NCI-H1436 treated with DMSO at 0.1 percent for 48 hours (cell line): Measurements from ENCODE around the gene RAB3IL1.

Experiments
- DNase-seq: peaks from one replicate; lab custom pipeline; 2025; lab: John Stamatoyannopoulos, UW

Gene RAB3IL1

DNA sequence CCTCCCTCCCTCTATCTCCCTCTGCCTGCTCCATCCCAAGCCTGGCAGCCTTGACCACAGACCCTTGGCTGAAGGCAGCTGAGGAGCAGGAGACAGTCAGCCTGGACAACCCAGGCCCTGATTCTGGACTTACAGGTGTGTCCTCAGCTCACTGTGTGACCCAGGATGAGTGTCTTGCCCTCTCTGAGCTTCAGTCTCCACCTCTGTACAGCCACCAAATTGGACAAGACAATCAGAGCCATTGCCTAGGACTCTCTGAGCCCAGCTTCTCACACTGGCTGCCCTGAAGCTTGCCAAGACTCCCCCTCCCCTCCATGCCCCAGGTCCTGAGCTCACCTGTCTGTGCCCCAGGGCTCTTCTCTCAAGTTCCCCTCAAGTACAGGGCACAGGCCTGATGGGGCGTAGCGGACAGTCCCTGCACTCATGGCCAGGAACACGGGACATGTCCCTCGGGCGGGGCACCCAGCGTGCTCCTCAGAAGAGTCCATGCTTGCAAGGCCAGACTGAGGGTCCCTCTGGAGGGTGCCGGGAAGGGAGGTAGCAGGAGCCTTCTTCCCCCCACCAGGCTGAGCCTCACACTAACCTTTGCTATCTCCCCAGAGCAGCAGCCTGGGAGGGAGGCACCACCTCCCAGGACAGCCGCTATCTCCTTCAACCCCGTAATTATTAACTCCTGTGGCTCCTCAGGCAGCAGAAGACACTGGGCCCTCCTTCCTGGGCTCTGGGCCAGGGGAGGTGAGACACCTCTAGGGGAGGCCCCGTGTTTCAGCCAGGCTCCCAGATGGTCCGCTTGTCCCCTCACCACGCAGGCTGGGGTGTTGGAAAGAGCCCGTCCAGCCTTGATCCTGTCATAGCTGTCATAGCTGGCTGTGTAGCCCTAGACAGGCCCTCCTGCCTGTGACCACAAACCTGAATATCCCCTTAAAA, 2.6 kb upstream of the RAB3IL1 start:
- no peak for DNase-seq

DNA sequence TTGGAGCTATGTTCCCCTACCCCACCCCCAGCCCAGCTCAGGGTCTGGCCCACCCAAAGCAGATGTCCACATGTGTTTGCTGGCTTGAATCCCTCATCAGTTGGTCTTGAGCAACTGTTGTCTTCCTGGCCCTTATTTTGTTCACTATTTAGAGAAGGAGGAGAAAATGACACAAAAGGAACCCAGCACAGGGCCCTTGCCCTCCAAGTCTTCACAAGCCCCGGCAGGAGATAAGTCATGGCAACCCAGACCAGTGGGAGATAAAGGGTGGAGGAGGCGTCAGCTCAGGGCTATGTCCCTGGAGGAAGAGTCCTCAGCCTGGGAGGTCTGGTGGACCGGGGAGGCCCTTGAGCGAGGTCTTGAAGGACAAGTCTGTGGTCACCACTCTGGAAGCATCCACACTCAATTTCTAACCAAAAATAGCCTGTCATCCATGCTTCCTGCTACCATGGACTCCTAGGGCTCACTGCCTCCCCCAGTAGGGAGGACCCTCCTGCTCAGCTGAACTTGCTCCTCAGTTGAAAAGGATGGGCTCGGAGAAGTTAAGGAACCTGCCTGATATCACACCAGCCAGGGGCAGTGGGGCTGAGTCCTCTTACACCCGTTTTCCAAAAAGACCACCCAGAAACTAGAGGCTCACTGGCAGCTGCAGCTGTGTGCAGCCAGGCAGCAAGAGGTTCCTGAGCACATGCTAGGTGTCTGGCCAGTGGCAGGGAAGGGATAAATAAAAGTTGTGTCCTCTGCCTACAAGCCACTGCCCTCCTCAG, 1.8 kb upstream of the RAB3IL1 start:
- no peak for DNase-seq

DNA sequence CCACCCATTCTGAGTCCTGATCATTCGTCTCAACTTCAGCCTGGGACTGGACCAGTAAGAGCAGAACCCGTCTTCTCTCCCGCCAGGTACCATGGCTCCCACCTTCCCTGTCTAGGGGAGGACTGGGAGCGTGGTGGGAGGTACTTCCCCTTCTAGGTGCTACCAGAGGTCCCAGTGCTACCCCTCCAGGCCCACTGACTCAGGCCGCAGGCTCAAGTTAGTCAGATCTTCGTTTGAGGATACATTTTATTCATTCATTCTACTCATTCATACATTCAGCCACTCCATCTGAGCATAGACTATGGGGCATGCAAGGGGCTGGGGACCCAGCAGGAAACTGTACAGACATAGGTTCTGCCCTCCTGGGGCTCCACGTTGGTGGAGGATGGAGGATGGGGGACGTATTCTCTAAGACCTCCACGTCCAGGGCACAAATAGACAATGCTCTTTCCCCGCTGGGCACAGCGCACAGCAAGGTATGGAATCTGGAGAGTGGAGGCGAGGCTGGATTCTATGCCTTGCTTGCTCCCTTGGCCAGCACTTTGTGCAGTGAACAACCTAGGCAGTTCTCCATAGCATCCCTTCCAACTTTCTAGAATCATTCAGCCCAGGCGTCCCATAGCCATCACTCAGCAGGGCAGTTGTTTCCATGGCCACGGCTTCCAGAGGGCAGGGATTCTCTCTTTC, 1.0 kb upstream of the RAB3IL1 start:
- DNase-seq, result no peak

DNA sequence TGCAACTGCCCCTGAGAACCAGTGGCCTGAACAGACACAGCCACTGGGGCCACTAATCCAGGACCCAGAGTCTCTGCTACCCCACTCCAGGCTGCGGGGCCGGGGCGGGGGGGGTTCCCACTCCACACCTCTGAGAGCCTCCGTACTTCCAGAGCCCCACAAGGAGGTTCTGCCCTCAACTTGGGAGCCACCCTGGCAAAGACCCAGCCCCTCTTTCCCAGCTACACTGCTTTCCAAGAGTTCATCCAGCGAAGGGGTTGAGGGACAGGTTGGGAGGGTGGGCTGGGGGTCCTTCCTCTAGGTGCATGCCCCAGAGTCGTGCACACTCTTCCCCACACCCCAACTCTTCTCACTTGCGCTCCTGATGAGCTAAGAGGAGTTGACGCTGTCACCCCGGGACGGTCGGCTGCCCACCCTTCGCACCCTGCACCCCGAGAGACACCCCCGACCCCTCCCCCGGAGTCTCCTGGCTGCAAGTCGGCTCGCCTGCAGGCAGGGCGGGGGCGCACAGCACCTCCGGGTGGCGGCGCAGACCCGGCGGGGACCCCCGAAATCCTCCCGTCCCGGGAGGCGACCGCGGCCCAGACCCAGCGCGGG, 531 bp downstream of the RAB3IL1 start:
- no peak for DNase-seq

DNA sequence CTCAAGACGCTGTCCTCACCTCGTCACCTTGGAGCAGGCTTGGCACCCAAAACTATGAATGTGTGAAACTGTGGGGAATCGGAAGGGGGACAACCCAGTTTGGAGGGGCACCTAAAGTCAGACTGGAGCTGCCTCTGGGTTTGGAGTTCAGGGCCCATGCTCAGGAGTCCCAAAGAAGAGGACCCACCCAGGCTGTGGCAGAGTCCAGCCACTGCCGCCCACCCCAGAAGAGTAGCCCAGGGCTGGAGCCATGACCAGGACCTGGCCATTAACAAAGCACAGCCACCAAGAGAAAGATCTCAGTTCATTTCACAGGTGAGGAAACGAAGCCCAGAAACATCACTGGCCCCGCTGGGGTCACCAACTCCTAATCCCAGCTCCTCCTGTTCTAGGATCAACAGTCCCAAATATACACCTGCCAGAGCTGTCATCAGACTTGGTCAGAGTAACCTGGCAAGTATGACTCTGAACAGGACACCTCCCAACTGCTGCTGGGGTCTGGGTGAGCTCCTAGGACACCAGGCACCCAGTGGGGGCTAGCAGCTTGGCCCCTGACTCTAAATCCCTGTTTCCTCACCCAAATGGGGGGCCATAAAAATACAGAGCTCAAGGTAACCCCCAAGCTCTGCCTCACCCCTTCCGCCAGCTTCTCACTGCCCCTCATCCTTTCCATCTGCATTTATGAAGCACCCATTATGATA, 2.7 kb downstream of the RAB3IL1 start:
- DNase-seq, result no peak

DNA sequence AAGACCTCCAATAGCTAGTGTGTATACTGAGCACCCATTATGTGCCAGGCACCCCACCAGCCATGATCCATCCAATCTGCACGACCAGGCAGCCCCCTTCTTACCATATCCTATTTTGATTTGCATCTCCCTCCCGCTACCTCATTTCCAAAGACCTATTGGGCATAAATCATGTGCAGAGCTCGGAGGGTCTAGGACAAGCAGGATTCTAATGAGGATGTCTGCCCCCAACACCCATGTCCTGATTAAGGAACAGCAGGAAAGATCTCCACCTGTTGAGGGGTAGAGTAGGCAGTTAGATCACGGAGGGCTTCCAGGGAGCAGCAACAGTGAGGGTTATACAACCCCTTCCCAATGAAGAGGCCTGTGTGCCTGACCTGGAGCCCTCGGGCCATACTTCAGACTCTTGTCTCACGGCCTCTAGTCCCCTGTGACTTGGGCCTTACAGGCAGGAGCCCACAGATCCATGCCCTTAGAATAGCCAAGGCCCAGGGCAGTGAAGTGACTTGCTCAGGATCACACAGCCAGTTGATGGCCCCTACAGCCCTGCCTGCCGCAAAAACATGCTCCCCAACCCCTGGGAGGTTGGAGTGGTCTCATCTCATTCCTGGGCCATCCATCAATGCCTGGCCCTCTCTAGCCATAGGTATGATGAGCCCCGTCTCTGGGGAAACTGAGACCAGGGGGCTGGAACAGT, 3.5 kb downstream of the RAB3IL1 start:
- no peak for DNase-seq

DNA sequence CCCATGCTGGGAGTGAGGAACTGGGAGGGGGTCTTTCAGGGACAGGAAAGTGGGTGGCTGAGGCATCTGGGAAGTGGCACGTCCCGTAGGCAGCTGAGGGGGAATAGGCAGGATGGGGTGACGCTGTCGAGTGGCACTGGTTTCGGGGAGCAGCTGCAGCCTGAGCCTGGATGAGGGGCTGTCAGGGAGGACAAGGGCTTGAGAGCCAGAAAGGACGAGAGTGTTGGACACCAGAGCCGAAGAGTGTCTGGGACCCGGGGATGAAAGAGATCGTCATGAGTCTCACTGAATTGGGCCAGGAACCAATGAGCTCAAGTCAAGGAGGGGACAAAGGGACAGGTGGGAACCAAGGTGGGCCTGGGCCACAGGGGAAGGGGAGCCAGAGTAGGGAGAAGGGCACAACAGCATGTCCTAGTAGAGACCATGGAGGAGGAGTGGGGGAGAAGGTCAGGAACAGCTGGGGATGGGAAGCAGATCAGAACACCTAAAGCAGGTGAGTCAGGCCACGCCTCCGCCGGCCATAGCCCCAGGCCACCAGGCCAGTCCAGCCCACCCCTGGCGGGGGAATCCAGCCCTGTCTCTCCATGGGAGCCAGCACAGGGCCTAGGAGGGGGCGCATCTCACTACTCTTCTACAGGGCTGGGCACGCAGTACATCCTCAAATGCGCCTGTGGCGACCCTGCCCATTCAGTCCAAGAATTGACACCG, 4.2 kb downstream of the RAB3IL1 start:
- DNase-seq, result no peak

DNA sequence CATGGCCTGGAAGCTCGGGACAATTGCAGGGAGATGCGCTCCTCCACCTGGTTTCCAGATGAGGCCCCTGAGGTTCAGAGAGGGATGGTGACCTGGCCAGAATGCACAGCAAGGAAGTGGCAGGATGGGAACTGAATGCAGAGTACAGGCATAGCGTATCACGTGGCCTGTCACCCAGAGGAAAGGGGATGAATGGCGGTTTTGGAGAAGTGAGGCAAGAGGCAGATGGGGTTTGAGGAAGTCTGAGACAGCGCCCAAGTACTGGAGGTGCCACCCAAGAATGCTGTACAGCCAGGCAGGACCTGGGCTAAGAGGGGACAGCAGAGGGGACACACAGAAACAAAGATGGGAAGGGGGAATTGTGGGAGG, 4.9 kb downstream of the RAB3IL1 start:
- DNase-seq, result no peak

DNA sequence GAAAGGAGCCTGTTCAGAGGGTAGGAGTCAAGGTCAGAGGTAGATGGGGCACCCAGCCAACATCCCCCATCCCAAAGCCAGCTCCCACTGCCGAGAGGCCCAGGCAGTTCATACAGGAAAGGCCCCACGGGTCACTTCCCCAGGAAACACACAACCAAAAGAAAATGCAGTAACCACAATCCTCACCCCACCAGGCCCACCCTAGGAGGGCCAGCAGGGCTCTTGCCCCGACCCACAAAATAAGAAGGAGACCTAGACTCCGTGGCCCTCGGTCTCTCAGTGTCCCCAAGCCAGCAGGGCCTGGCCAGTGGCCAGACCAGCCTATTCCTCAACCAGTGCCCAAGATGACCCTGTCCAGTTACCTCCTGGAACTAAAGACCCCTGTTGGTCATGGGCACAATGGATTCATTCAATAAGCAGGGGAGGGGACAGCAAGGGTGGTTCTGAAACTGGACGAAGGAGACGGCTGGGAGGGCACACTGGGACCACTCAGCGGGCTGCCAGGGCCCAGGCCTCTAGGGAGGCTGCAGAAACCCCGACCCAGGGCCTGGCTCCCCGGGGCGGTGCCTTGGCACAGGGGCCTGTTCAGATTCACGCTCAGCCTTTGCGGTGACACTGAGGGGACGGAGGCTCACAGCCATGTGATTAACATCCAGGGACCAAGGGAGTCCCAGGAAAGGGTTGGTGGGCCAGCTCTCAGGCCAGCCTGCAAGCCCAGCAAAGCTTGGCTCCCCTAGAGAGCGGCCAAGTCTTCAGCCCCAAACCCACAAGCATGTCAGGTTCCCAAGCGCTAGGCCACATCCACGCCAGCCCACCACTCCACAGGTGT, 5.5 kb downstream of the RAB3IL1 start:
- DNase-seq, result no peak

DNA sequence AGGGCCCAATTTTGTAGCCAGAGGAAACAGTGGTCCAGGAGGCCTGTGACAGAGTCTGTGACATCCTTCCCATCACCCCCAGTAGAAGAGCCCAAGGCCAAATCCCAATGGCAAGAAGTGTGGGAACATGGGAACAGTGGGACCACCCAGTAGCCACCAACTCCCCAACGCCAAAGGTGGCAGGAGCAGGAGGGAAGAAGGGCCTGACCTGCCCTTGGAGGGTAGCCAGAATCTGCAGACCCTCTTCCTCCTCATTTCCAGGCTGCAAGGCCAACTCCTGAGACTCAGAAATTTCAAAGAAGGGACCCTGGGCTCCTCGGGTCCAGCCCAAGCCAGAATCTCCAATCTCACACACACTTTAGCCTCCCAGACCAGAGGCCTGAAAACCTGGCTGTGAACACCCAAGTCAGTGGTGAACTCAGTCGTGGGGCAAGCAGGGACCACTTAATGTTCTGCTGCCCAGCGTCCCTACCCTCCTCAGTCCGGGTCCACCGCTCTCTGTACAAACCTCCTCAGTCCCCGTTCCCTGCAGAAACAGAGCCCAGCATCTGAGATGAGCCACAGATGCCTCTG, 6.2 kb downstream of the RAB3IL1 start:
- no peak for DNase-seq

DNA sequence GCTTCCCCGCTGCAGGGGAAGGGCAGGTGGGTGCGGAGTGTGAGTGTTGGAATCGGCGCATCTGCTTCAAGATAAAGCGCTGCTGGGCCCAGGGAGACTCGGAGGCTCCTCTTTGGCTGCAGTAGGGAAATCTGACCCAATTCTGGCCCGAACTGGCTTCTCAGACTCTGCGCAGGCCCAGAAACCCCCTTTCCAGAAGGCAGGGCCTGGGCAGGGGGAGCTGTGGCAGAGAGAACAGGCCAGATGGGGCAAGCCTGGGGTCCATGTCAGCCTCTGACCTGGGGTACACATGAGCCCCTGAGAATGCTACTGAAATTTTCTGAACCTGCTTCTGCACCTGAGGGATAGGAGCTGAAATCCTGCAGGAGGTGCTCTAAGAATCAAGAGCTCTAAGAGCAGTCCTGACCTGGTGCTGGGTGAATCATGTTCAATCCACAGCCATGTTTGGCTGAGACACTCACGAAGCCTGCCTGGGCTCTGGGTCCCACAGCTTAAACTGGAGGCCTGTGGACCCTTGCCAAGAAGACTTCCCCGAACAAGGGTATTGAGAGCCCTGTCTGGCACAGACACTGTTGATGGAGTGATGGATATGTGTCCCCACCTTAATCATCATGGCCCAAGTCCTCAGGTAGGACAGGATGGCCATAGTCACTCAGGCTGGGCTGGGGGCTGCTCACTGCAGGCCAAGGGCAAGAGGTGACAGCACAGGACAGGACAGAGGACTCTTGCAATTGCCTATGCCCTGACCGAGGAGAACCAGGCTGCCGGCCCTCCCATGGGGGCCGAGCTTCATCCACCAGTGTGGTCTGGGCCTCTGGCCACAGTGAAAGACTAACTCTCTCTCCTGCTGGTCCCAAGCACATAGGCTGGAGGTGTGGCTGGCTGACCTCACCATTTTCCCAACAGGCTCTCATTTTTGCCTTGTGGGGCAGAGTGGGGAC, 6.9 kb downstream of the RAB3IL1 start:
- DNase-seq, result no peak

DNA sequence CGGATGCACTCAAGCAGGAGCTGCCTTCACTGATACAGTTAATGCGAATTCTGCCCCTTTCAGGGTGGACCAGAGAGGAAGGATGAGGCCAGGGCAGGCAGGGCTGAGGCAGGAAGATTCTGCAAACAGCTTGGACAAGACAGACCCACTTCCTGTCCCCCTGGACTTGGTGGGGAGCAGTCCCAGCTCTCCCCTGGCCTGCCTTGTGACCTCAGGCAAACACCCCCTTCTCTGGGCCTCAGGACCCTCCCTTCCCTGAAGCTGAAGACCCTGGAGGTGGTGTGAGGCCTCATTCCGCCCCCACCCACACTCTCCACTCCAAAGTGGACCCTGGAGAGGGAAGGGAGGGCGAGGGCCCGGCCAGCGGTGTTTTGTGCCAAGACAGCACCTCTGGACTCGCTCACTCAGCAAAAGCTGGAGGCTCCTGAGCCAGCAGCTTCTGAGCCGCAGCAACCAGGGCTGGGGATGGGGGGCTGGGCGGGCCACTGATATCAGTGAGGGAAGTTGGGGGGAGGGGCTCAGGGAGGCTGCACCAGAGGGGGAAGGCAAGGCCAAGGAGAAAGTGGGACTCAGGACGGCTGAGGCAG, 8.5 kb downstream of the RAB3IL1 start:
- DNase-seq, result no peak

DNA sequence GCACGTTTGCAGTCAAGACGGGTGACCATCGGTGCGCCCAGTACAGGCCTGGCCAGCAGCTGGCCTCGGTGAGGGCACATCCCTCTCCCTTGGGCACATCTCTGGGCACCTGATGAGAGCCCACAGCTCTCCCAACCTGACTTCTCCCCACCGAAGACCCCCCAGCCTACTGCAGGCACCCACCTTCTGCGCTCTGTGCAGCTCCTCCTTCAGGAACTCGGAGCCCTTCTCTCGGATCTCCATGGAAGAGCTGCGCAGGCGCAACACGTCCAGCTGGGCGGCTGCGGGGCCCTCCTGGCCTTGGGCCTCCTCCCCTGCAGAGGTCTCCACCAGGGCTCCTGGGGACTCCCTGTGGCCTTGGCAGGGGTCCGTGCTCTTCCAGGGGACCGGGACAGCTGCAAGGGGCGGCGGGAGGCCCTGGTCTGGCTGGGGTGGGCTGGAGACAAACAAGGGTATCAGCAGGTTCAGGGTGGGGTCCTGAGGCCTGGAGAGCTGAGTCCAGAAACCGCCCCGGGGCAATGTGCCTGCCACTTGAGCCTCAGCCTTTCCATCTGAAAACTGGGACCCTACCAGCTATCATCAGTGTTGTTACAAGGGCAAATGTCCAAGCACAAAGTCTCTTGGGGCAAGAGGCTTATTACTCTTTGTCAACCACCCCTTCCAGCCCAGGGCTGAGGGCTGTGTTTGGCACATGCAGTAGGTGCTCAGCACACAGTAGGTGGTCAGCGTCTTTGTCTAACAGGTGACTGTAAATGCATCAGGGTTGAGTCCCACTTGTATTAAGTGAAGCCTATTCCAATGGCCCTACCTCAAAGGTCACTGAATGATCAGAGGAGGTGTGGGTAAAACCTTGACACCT, 9.3 kb downstream of the RAB3IL1 start:
- no peak for DNase-seq

DNA sequence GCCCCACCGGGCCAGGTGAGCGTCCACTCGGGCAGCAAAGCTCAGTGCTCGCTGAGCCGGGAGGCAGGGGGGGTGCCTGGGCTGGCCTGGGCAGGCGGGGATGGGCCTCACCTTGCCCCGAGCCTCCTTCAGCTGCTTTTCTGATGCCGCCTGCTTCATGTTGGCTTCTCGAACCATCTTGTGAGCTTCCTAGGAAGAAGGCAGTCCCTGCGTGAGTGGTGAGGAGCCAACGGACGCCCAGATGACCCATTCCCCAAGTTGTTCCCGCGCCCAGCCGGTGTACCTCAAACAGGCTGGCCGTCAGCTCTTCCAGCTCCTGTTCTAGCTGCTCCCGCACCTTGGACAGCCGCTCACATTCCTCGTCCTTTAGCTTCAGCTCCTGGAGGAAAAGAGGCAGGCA, 10.1 kb downstream of the RAB3IL1 start:
- no peak for DNase-seq

DNA sequence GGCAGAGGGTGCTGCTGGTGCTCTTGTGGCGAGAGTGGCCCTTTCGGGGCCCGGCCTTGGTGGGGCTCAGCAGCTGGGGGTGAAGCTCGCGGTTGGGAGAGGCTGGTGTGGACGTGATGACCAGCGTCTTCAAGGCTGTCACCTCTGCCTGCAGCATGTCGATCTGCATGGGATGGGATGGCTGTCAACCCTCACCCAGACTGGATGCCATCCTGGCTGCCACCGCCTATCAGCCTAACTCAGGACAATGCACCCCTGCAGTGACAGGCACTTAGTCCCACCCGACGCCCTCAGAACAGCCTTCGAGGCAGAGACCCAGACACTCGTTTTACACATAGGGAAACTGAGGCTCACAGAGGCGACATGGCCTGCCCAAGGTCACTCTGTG, 10.8 kb downstream of the RAB3IL1 start:
- DNase-seq, result no peak

DNA sequence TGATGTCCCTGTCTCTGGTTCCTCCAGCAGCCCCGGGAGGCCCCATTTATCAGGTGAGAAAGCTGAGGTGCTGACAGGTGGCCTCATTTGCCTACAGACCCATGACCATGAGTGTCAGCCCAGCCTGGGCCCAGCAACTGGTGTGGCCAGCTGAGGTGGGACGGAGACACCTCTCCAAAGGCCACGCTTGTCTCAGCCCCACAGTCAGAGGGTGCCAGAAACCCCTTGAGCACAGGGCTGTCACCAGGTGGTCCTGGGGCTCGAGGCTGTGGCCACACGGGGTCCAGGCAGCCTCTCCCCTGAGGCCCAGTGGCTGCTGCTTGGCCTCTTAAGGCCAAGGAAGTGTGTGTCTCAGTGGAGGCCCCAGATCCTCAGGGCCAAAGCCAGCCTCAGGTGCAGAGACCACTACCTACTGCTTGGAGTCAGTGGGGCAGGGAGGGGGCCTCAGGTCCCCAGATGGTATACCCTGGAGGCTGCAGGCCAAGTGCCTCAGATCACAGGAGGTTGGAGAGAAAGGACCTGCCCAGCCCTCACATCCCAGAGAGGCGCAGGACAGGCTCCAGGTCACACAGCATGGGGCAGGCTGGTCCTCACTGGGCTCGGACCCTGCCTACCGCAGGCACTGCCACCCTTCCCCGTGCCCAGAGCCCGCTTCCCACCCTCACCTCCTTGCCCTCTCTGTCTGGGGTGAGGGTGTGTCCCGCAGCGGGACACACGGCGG, 11.4 kb downstream of the RAB3IL1 start:
- DNase-seq, result no peak
